Stimulated activated CD4-positive, alpha-beta T cell treated with anti-CD3 and anti-CD28 coated beads, TNF-alpha, amount 100 ng/mL, for 24 hours (primary cell): ENCODE measurements around the gene HPSE2.
"Not testable (repeated sequence)": the region's sequence is repeated elsewhere in the genome, so short reads cannot be mapped to it uniquely, and the experiment has no call there.

Experiments
- DNase-seq, 3 experiments: peaks; one replicate each; pipeline ENCODE4 v3.0.0-alpha.2; 2020; ENCODE audit warnings: low read depth in 3 of 3

Gene HPSE2

GRCh38 chr10:98568551-98568950 is 667.1 kb downstream of the HPSE2 start:
- no peak for DNase-seq

DNA sequence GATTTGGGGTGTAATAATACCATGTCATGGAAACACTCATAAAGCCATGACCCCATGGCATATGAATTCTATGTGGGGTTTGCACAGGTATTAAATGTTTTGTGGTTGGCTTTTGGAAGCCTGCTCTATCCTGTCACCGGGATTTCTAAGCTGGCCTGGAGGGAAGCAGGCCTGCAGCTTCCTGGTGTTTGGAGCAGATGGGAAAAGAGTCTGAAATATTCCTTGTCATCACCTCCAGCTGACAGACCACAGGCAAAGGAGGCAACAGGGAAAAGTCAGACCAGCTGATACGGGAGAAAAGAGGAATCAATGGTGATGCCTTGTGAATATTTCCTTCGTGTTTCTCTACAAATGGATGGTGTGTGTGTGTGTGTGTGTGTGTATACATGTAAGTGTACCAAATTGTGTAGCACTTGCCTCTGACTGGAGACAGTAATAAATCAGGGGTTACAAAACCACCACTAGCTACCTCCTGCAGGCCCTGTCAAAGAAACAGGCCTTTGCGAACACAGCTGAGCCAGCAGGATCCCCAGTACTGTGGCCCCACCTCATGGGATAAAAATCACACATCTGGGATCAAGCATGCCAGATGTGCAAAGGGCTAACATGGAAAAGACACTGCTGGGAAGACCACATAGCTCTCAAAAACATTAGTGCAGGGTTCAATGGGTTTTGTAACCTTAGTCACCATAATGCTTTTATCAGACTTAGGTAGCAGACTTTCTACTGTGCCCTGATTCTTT is 668.1 kb downstream of the HPSE2 start:
- DNase-seq, result no peak

DNA sequence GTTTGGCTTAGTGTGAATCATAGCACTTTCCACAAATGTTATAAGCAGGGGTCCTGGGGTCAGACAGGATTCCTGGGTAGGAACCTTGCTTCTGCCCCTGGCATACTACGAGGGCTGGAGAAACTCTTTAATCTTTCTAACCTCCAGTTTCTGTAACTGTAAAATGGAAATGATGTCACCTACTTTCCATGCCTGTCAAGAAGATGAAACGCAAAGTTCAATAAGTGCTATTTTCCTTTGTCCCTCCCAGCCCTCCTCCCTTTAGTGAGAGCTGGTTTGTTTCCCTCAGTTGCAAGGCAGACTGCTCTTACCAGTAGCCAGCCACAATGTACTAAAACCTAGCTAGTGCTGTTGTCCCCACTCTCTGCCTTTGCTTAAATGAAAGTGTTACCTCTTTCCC is 671.8 kb downstream of the HPSE2 start:
- no peak for DNase-seq

- DNase-seq, result no peak
These were observed 675.1 kb downstream of the HPSE2 start for GRCh38 chr10:98560565-98560964.

GRCh38 chr10:98556061-98556460 is 679.6 kb downstream of the HPSE2 start:
- no peak for DNase-seq

- no peak for DNase-seq
These were observed 680.5 kb downstream of the HPSE2 start for GRCh38 chr10:98555021-98555619.

DNA sequence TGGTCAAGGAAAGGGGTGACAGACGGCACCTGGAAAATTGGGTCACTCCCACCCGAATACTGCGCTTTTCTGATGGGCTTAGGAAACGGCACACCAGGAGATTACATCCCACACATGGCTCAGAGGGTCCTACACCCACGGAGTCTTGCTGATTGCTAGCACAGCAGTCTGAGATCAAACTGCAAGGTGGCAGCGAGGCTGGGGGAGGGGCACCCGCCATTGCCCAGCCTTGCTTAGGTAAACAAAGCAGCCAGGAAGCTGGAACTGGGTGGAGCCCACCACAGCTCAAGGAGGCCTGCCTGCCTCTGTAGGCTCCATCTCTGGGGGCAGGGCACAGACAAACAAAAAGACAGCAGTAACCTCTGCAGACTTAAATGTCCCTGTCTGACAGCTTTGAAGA is 694.1 kb downstream of the HPSE2 start:
- DNase-seq, result not testable (repeated sequence)

GRCh38 chr10:98539578-98539977 is 696.1 kb downstream of the HPSE2 start:
- DNase-seq, result no peak

- DNase-seq, result no peak
These were observed 697.2 kb downstream of the HPSE2 start for GRCh38 chr10:98538472-98538871.

DNA sequence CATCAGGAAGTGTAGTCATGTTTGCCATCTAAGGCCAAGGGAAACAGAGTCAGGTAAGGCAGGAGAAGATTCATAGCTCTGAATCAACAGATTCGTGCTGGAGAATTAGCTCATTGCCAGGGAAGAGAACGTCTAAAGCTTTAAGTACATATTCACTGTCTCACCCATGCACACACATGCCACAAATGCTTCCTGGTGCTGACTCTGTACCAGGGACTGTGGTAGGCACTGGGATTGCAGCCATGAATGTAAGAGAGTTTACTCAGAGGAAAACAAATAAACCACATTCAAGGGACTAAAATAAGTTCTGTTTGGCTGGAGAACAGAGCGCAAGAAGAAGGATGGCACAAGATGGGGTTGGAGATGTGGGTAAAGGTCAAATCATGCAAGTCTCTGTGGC is 699.1 kb downstream of the HPSE2 start:
- DNase-seq, result no peak

GRCh38 chr10:98533746-98534445 is 701.8 kb downstream of the HPSE2 start:
- no peak for DNase-seq

- DNase-seq, result no peak
These were observed 702.4 kb downstream of the HPSE2 start for GRCh38 chr10:98533241-98533640.

- no peak for DNase-seq
These were observed 706.9 kb downstream of the HPSE2 start for GRCh38 chr10:98528805-98529183.

- no peak for DNase-seq
These were observed 707.4 kb downstream of the HPSE2 start for GRCh38 chr10:98528166-98528804.

DNA sequence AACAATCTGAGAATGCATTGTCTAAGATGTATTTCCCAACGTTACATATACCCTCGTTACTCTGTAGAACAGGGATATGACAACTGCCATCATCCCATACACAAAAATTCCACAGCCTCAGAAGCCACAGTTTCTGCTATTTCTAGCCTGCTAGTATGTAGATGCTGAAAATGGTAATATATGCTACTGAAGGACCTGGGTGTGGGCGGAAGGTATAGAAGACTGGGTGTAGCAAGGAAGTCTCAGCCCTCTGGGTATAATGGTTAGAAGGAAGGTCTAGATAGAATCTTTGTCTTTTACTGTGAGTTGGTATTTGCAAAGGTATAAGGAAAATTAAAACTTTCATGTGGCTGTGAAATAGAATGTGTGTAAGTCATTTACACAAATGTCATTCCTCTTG is 709.7 kb downstream of the HPSE2 start:
- DNase-seq, result no peak

DNA sequence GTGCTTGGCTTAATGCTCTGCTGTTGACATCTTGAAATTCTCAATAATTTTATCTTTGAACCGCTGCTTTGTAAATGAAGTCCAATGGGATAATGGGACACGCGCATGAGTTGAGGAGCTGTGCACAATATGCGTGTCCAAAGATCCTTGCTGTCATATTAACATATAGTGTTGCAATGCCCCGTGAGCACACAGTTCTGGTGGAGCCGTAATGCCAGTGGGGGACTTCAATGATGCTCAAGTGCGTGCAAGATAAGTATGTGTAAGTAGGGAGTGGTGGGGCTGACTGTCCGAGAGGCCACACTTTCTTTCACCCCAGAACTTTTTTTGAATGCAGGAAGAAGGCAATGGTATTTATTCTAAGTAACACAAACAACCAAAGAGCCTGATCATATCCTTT is 711.5 kb downstream of the HPSE2 start:
- no peak for DNase-seq

DNA sequence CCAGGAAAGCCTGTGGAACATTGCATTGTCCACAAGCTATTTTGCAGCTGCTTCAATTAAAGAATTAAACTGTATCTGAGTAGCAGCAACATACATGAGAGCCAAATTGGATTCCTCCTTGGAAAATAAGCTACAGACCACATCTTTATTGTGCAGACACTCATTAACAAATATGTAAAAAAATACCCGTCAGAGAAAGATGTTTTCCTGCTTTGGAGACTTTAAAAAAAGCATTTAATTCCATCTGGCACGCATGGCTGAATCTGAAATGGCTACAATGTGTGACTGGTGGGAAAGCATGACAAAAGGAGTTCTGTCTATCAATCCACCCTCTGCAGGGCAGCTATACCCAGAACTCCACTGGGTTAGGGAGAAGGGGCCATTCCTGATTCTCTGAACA is 715.8 kb downstream of the HPSE2 start:
- no peak for DNase-seq

GRCh38 chr10:98517672-98518071 is 718.0 kb downstream of the HPSE2 start:
- DNase-seq, result no peak

DNA sequence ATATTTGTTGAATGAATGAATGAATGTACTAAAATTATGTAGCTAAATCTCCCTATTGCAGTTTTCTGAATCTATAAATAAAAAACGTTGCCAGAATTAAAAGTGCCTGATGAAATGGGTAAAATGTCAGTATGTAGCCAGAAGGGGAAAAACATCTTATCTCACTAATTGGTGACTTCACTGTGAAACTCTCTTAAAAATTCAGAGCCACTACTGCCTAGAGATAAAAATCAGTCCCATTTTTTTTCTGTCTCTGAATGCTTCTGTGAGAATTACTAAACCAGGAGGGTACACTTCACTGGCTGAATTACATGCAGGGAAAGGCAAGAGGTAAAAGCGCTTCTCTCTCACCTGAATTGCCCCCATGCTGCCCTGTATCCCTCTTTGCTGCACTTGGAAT is 719.3 kb downstream of the HPSE2 start:
- DNase-seq, result no peak

DNA sequence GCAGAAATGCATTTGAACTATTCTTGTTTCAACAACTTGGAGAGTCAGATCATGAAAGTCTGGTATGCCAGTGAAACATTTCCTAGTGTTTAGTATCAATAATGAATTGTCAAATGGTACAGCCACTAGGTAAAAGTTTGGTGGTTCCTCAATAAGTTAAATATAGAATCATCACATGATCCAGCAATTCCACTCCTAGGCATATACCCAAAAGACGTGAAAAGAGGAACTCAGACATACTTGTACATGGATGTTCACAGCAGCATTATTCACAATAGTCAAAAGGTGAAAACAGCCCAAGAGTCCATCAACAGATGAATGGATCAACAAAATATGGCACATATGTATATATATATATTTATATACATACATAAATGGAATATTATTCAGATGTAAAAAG is 721.9 kb downstream of the HPSE2 start:
- DNase-seq, result no peak

DNA sequence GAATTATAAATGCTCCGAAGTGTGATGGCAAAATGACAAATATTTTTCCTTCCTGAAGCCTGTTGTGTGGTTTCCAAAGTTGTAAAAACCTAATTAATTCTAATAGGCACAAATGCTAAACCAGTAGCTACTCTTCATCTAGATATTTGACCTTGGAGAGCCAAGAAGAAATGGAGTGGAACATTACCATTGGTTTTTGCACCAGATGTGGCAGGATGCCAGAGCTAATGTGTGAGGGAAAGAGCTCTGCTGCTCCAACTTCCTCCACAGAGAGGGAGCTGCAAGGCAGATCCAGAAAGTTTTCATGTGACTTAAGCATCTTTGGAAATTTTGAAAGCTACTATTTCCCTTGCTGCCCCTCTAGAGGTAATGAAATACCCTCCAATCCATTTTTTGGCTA is 723.8 kb downstream of the HPSE2 start:
- DNase-seq, result no peak

- DNase-seq, result no peak
These were observed 725.1 kb downstream of the HPSE2 start for GRCh38 chr10:98510412-98510995.
